NCI-H2081 treated with DMSO at 0.1 percent for 48 hours (cell line): Measurements from ENCODE around the gene SLC6A1.

Source experiments
- DNase-seq: peaks from one replicate; lab custom pipeline; 2025; lab: John Stamatoyannopoulos, UW

Gene SLC6A1

GRCh38 chr3:11019116-11019819 lies 26.7 kb downstream of the SLC6A1 start:
- DNase-seq = no peak

- DNase-seq = no peak
Measured at GRCh38 chr3:11020764-11021163, 28.2 kb downstream of the SLC6A1 start.

- DNase-seq = no peak
Measured at GRCh38 chr3:11021611-11022011, 29.1 kb downstream of the SLC6A1 start.

GRCh38 chr3:11022115-11022514 lies 29.6 kb downstream of the SLC6A1 start:
- no peak for DNase-seq

- DNase-seq = no peak
Measured at GRCh38 chr3:11024181-11024580, 31.6 kb downstream of the SLC6A1 start.

DNA sequence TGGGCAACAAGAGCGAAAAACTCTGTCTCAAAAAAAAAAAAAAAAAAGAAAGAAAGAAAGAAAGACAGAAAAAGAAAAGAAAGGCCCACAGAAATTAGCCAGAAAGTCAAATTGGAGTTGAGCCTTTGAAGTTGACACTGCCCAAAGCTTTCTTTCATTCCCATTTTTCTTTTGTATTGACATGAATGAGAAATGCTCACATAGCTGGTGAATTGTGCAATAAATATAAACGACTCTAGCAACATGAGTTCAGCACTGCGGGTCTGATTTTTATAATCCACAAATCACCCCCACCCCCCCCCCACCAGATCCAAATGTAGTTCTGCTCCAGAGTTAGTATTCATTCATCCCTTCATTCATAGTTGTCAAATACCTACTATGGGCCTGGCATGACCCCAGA lies 37.4 kb downstream of the SLC6A1 start:
- no peak for DNase-seq

- DNase-seq = no peak
Measured at GRCh38 chr3:11033871-11034270, 41.3 kb downstream of the SLC6A1 start.

DNA sequence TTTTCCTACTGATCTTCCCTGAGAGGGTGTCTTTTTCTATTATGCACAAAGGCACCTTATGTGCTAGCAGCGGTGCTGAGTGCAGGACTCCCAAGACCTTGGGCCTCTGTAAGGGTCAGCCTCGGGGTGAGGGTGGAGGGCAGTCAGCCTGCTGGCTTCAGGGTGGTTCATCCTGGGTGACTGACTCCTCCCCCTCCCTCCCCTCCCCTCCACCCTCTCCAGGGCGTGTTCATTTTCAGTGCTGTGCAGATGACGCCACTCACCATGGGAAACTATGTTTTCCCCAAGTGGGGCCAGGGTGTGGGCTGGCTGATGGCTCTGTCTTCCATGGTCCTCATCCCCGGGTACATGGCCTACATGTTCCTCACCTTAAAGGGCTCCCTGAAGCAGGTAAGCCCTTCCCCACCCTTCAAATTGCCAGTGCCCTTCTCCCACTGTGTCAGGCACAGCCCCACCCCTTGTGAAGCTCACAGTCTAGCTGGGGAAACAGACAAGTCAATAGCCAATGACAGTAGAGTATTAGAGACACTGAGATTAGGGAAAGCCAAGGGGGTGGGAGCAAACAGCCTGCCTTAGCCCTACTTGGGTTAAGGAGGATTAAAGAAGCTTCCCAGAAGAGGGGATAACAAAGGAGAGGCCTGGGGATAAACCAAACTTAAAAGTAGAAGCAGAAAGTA lies 41.9 kb downstream of the SLC6A1 start:
- DNase-seq = no peak

DNA sequence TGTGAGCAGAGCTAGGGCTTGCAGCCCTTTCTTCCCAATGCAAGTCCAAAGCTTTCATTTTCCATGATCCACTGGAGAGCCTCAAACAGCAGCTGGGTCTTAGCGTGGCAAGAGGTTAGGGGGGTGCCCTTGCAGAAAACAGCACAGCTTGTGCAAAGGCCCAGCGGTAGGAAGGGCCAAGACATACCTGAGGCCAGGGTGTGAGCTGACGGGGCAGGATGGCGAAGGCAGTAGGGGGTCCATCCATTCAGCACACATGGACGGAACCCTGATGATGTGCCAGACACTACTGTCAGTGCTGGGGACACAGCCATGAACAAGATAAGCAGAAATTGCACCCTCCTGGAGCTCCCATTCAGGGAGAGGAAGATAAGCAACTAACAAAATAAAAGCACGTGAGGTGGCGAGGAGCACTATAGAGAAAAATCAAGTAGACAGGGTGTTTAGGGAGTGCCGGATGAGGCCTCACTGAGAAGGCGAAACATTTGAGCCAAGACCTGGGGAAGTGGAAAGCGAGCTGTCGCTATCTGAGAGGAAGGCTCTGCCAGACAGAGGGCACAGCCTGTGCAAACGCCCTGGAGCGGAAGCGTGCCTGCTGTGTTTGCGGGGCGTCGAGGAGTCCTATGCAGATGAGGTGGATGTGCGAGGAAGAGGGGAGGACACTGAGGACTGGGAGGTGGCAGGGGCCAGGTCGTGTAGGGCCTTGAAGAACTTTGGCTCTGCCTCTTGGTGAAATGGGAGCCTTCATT lies 43.4 kb downstream of the SLC6A1 start:
- no peak for DNase-seq

- DNase-seq = no peak
Measured at GRCh38 chr3:11037241-11037873, 44.8 kb downstream of the SLC6A1 start.

GRCh38 chr3:11037976-11038375 lies 45.4 kb downstream of the SLC6A1 start:
- DNase-seq = no peak

- no peak for DNase-seq
Measured at GRCh38 chr3:11045536-11045935, 53.0 kb downstream of the SLC6A1 start.

- no peak for DNase-seq
Measured at GRCh38 chr3:11047500-11047899, 55.0 kb downstream of the SLC6A1 start.

- DNase-seq = no peak
Measured at GRCh38 chr3:11050666-11051323, 58.2 kb downstream of the SLC6A1 start.

DNA sequence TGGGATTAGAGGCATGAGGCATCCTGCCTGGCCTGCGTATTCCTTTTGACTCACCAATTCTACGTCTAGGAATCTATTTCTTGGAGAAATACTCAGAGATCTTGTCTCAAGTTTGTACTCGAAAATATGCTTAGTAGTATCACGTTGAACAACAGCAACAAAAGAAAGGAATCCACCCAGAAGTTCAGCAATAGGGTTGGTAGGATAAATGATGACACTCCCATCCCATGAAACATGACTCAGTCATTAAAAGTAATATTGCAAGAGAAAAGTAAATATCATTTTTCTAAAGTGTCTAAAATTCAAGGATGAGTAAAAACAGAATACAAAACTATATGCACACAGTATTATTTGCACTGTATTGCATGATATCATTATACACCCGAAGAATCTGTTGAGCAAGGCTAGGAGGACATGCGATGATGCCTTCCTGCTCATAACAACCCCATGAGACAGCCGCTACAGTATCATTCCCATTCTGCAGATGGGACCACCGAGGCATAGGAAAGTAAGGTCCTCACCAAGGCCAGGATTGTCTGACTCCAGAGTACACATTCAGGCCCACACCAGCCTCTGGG lies 61.5 kb downstream of the SLC6A1 start:
- no peak for DNase-seq

GRCh38 chr3:11054739-11055438 lies 62.3 kb downstream of the SLC6A1 start:
- no peak for DNase-seq

GRCh38 chr3:11055496-11055895 lies 62.9 kb downstream of the SLC6A1 start:
- no peak for DNase-seq

DNA sequence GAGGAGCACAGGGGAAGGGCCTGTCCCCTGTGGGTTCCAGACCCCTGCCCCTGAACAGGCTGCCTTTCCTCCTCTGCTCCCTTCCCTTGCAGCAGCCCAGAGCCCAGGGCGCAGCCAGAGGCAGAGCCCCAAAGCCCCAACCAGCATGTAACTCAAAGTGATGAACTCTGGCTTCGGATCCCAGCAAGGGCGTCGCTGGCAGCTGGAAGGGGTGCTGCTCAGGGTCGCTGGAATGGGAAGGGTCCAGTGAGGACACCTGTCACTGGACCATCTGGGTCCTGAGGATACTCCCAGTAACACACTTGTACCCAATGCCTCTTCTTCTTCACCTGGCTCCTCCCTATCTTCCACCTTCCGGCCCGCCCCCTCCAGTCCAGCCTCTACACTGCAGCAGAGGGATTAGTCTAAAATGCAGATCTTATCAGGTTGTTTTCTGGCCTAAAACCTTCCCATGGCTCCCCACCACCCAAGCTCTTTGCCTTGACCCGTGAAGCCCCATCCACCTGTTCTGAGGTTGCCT lies 64.0 kb downstream of the SLC6A1 start:
- DNase-seq = no peak

DNA sequence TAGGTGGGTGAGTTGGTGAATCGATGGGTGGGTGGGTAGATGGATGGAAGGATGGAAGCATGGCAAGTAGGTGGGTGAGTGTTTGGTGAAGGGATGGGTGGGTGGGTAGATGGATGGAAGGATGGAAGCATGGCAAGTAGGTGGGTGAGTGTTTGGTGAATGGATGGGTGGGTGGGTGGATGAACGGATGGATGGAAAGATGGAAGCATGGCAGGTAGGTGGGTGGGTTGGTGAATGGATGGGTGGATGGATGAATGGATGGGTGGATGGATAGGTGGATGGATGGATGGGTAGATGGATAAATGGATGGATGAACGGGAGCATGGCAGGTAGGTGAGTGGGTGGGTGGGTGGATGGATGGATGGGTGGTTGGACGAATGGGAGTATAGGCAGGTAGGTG lies 65.1 kb downstream of the SLC6A1 start:
- DNase-seq = no peak

GRCh38 chr3:11059090-11059798 lies 66.7 kb downstream of the SLC6A1 start:
- no peak for DNase-seq
